Measurements from ENCODE around the gene STARD8. TPM values are rescaled to one million over a fixed set of nuclear protein-coding genes. Genes with fewer than 3 reads are reported as not detected.
"Not testable (repeated sequence)": the region's sequence is repeated elsewhere in the genome, so short reads cannot be mapped to it uniquely, and the experiment has no call there.

Gene STARD8
- total and polyA plus RNA-seq, 3 donors from 2014 or later: 2.3 to 4.0 (median 3.1) TPM

DNA sequence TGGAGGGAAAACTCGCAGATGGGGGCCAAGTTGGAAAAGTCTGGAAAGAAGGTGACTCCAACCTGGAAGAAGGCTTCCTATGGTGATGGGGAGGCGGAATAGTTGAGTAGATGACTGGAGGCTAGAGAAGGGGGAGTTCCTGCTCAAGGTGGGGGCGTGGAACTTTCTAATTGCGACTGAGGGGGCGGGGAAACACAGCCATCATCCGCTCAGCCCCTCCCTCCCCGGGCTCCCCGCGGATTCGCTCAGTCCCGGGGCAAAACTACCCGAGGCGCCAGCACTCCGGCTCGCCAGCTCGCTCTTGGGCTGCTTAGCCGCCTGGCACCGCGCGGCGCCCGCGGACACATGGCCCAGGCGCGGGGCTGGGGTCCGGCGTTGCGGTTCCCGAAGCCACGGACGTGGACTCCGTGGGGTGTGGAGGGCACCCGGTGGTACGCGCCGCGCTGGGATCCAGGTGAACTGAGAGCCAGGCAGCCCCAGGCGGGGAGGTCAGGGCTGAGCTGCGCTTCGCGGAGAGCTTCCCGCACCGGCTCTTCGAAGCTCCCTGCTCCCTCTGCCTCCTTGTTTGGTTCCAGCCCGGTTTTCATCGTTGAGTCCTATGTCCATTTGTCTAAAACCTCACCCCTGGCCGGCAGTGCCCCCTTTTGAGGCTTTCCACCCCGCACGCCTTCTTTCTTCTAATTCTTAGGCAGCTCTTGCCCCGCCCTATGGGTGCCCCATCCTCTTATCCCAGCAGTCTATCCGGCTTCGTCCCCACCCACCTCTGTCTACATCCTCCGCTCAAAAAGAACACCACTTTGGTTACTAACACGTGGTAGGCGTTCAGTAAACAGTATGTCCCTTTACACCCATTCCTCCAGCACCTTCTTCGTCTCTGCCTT, 38.9 kb downstream of the STARD8 start:
- no peaks in the 10 kb centered on the region for H3K9me3 ChIP-seq
- no peaks in the 10 kb centered on the region for H3K4me1 ChIP-seq
- intact Hi-C loops (cut with DNase I; ENCODE audit: low total_unique reads): no loop called here
- TF ChIP-seq, protein P1, sequence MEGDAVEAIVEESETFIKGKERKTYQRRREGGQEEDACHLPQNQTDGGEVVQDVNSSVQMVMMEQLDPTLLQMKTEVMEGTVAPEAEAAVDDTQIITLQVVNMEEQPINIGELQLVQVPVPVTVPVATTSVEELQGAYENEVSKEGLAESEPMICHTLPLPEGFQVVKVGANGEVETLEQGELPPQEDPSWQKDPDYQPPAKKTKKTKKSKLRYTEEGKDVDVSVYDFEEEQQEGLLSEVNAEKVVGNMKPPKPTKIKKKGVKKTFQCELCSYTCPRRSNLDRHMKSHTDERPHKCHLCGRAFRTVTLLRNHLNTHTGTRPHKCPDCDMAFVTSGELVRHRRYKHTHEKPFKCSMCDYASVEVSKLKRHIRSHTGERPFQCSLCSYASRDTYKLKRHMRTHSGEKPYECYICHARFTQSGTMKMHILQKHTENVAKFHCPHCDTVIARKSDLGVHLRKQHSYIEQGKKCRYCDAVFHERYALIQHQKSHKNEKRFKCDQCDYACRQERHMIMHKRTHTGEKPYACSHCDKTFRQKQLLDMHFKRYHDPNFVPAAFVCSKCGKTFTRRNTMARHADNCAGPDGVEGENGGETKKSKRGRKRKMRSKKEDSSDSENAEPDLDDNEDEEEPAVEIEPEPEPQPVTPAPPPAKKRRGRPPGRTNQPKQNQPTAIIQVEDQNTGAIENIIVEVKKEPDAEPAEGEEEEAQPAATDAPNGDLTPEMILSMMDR (IDR thresholded peaks at IDR 0.05): no peak
- TF ChIP-seq POLR2A (IDR thresholded peaks at IDR 0.05): no peak
- peak; percentile 23 for DNase-seq
- H3K36me3 ChIP-seq (ENCODE audit: low read depth, missing control alignments): no peaks in the 10 kb centered on the region
- no peak overlapping the region for H3K27ac ChIP-seq
- 9 to 14% methylated on average over 14 to 15 of the region's 56 CpGs for WGBS, 2 donors
- peak overlapping the region; percentile 4 to 41 for H3K4me3 ChIP-seq
- no peaks in the 10 kb centered on the region for H3K27me3 ChIP-seq

GRCh38 chrX:68688931-68689330, 41.5 kb downstream of the STARD8 start:
- H3K4me1 ChIP-seq; H3K27me3 ChIP-seq; DNase-seq; intact Hi-C loops (cut with DNase I; ENCODE audit: low total_unique reads); H3K36me3 ChIP-seq (ENCODE audit: low read depth, missing control alignments); H3K4me3 ChIP-seq; H3K9me3 ChIP-seq; H3K27ac ChIP-seq: not testable (repeated sequence)
- WGBS, 2 donors: no CpG with 5 or more reads among the region's 8 CpGs

DNA sequence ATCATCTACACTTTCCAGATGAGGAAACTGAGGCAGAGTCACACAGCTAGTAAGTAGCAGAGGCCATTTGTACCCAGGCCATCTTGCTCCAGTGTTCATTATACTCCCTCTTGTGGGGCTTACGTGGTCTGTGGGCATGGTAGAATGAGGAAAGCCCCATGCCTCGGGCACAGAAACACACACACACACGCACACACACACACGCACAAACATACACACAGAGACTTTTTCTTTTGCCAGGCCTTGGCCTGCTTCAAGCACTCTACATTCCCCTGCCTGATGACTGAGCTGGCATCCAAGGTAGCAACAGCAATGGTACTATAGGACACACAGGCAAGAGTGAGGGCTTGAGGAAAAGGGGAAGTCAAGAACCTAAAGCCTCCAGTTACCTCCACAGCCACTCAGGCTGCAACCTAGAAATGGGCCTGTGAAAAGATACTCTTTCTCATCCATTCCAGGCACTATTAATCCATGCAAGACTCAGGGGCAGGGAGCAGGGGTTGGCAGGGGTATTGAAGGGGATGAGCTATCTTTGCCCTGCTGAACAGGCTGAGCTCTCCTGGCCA, 43.6 kb downstream of the STARD8 start:
- DNase-seq: no peak
- intact Hi-C loops (cut with DNase I; ENCODE audit: low total_unique reads): no loop called here
- WGBS, 2 donors: 92% methylated on average over 4 of the region's 4 CpGs; no CpG with 5 or more reads in 1 of the 2 donors
- no peak overlapping the region for H3K27ac ChIP-seq
- no peak for TF ChIP-seq POLR2A (IDR thresholded peaks at IDR 0.05)
- TF ChIP-seq, protein P1 (IDR thresholded peaks at IDR 0.05): no peak
- H3K9me3 ChIP-seq: no peaks in the 10 kb centered on the region
- H3K4me1 ChIP-seq: no peaks in the 10 kb centered on the region
- H3K27me3 ChIP-seq: no peaks in the 10 kb centered on the region
- no peaks in the 10 kb centered on the region for H3K36me3 ChIP-seq (ENCODE audit: low read depth, missing control alignments)
- H3K4me3 ChIP-seq: no peak overlapping the region

GRCh38 chrX:68691921-68692320, 44.5 kb downstream of the STARD8 start:
- no peaks in the 10 kb centered on the region for H3K27me3 ChIP-seq
- no peaks in the 10 kb centered on the region for H3K4me1 ChIP-seq
- TF ChIP-seq, protein P1 (IDR thresholded peaks at IDR 0.05): no peak
- no peak for TF ChIP-seq POLR2A (IDR thresholded peaks at IDR 0.05)
- H3K36me3 ChIP-seq (ENCODE audit: low read depth, missing control alignments): no peaks in the 10 kb centered on the region
- DNase-seq: no peak
- H3K9me3 ChIP-seq: no peaks in the 10 kb centered on the region
- WGBS, 2 donors: 72 to 76% methylated on average over 2 of the region's 2 CpGs
- H3K27ac ChIP-seq: no peak overlapping the region
- intact Hi-C loops (cut with DNase I; ENCODE audit: low total_unique reads): no loop called here
- no peak overlapping the region for H3K4me3 ChIP-seq

DNA sequence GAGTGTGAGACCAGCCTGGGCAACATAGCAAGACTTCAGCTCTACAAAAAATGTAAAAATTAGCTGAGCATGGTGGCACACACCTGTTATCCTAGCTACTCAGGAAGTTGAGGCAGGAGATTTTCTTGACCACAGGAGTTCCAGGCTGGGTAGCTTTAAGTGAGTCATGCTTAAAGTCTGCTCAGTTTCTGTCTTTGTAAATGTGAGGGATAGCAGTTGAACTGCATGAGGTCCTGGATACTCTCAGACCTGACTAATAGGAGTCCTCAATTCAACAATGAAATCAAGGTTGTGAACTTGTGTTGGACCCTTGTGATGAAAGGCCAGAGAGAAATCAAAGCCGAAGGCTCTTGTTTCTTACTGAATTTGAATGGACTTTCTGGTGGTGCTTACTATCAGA, 45.2 kb downstream of the STARD8 start:
- no peak for TF ChIP-seq POLR2A (IDR thresholded peaks at IDR 0.05)
- TF ChIP-seq, protein P1 (IDR thresholded peaks at IDR 0.05): no peak
- intact Hi-C loops (cut with DNase I; ENCODE audit: low total_unique reads): no loop called here
- Histone ChIP-seq H3K27ac (no peak overlapping the region), H3K4me3 (no peak overlapping the region), H3K27me3 (no peaks in the 10 kb centered on the region), H3K9me3 (no peaks in the 10 kb centered on the region), H3K4me1 (no peaks in the 10 kb centered on the region), H3K36me3 (ENCODE audit: low read depth, missing control alignments) (no peaks in the 10 kb centered on the region)
- DNase-seq: no peak
- WGBS, 2 donors: 75 to 86% methylated on average over 1 of the region's 1 CpG

Measured in testis (tissue), 3 donors.